EL (cell line): ENCODE data around the gene FAM193B.

Source experiments
- DNase-seq: peaks from one replicate; pipeline ENCODE4 v3.0.0-alpha.2; 2016

The FAM193B gene

GRCh38 chr5:177483042-177483441 is 71.3 kb downstream of the FAM193B start:
- no peak for DNase-seq

- DNase-seq, result no peak
Observed at GRCh38 chr5:177482359-177482795, 72.0 kb downstream of the FAM193B start.

GRCh38 chr5:177479774-177480173 is 74.6 kb downstream of the FAM193B start:
- DNase-seq, result peak; percentile 51

GRCh38 chr5:177478711-177479646 is 75.4 kb downstream of the FAM193B start:
- no peak for DNase-seq

GRCh38 chr5:177477701-177478477 is 76.5 kb downstream of the FAM193B start:
- DNase-seq, result no peak

GRCh38 chr5:177476531-177477233 is 77.7 kb downstream of the FAM193B start:
- no peak for DNase-seq

GRCh38 chr5:177475563-177476427 is 78.6 kb downstream of the FAM193B start:
- DNase-seq, result no peak

GRCh38 chr5:177474846-177475562 is 79.4 kb downstream of the FAM193B start:
- no peak for DNase-seq

GRCh38 chr5:177474002-177474476 is 80.3 kb downstream of the FAM193B start:
- no peak for DNase-seq

GRCh38 chr5:177473443-177474001 is 80.8 kb downstream of the FAM193B start, which contains the start of gene DBN1:
DBN1 (minus strand) TSS chr5:177473634; CDS start chr5:177473521, 113 bp downstream.
- DNase-seq, result peak; percentile 64

- peak; percentile 55 for DNase-seq
Observed at GRCh38 chr5:177472460-177473442, 81.6 kb downstream of the FAM193B start.

- peak; percentile 76 for DNase-seq
Observed at GRCh38 chr5:177471610-177472356, 82.6 kb downstream of the FAM193B start.

- peak; percentile 73 for DNase-seq
Observed at GRCh38 chr5:177470759-177471536, 83.4 kb downstream of the FAM193B start.
